Measurements from ENCODE around the gene RAB8B. TPM values are rescaled to one million over a fixed set of nuclear protein-coding genes. Genes with fewer than 3 reads are reported as not detected.

The RAB8B gene
- total RNA-seq, 1 donor from 2014 or later = 214 TPM

DNA sequence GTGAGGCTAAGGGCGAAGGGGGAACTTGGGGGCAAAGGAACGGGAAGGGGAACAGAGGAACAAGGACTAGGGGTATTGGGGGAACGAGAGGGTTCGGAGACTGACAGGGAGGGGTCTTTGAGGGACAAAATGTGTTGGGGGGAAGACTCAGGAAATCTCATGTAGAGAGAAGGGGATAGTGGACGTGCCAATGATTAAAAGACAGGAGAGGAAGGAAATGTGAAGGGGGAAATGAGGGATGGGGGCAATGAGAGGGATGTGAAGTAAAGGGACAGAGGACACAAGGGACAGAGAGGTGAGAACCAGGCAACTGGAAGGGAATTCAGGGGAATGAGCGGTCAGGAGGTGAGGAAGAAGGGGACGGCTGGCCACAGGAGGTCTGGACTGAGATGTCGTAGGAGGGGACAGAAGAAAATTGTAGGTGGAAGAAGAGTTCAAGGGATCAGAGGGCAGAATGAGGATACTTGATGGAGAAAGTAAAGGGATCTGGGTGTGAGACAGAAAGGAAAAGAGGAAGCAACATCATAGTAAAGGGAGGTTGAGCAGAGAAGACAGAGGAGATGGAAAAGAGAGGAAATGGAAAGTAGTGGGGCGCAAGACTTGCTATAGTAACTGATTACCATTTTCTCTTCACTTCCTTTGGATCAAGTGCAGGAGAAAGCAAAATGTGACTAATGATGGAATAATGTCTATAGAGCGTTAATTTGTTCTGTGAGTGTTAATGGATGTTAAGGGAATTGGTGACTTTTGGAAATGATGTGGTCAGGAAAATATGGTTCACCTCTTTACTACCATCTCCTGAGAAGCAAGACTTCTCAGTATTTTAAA lies 749 bp downstream of the RAB8B start:
- DNase-seq (ENCODE audit: low spot score) = no peak
- peak overlapping the region; percentile 86 for H3K27ac Mint-ChIP-seq
- H3K4me3 Mint-ChIP-seq (ENCODE audit: low read depth) = peak overlapping the region; percentile 96
- intact Hi-C loops (cut with micrococcal nuclease) = loop anchor here (2.0 to 10.0 kb wide), 5 partner anchors 33 to 485 kb away; partner anchors contain the start of genes APH1B, RPS27L and TPM1
- no peaks in the 10 kb centered on the region for H3K9me3 Mint-ChIP-seq
- peaks cover 40% of the 10 kb centered on the region for H3K36me3 Mint-ChIP-seq (ENCODE audit: low read depth)
- no peaks in the 10 kb centered on the region for H3K27me3 Mint-ChIP-seq (ENCODE audit: low read depth)
- H3K4me1 Mint-ChIP-seq (ENCODE audit: low read depth) = peaks cover 45% of the 10 kb centered on the region

DNA sequence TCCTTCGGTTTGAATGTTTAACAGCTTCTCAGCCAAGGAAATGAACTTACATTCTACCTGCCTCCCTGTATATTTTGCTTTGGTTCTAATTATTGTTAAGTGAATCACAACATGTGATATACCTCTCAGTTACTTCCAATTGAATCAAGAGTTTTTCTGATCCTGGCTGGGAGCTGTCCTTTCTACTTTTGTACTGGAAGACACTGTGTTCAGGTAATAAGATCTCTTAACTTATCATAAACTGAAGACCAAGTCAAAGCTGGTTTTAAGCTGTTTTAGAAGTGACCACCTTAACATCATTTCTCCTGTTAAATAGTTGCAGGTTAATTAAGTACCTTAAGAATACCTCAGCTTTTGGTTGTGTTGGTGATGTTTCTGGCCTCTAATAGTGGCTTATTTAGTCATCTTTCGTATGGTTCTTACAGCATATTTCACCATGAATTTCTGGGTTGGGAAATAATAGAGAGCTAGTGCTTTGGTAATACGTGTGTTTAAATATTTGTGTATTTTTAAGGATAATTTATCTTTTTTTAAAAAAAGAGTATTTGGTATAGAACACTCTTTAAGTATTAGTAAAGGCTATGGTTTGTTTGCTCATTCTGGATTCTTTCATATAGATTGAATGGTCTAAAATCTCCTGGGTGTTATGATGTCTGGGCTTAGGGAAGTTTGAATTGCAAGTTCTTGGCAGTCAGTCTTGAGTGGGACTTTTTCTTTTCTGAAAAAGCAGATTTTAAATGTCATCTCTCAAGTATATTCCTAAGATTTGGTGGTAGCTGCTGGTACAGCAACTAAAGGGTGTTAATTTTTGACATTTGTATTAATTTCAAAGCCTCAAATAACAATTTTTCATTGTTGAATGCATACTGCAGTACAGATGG lies 1.6 kb downstream of the RAB8B start:
- intact Hi-C loops (cut with micrococcal nuclease) = loop anchor here (2.0 to 10.0 kb wide), 4 partner anchors 86 to 484 kb away; partner anchors contain the start of genes APH1B and TPM1
- no peak for DNase-seq (ENCODE audit: low spot score)
- Mint-ChIP-seq H3K9me3 (no peaks in the 10 kb centered on the region), H3K4me3 (ENCODE audit: low read depth) (peak overlapping the region; percentile 96), H3K27ac (peak overlapping the region; percentile 96), H3K4me1 (ENCODE audit: low read depth) (peaks cover 54% of the 10 kb centered on the region), H3K27me3 (ENCODE audit: low read depth) (no peaks in the 10 kb centered on the region), H3K36me3 (ENCODE audit: low read depth) (peaks cover 49% of the 10 kb centered on the region)

DNA sequence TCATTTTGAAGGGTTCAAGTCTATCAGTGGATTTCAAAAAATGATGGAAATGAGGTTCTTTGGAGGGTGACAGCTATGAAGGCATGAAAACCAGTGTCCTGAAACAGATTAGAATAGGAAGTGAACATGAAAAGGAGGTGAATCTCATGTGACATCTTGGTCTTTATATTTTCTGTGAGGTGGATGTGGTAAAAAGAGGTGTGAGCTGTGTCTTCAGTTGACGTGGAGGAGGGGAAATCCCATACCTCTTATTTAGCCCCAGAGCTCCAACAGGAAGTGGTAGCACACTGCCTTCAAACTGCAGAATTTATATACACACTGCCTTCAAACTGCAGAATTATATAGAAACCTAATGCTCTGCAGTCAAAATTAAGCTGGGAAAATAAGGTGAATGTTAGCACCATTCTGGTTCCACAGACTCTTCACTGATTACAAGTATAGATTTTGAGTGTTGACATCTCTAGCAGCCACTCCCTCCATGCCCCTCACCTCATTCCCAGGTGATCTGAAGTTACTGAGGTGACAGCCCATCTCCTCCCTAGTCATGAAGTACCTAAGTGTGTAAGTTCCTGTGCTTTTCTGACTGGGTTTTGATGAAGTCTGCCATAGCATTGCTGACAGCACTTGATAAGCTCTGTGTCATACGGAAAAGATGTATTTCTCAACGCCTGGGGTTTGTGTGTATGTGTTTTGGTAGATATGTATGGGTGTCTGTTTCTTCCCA lies 2.7 kb downstream of the RAB8B start:
- H3K27me3 Mint-ChIP-seq (ENCODE audit: low read depth) = no peaks in the 10 kb centered on the region
- peak overlapping the region; percentile 96 for H3K4me3 Mint-ChIP-seq (ENCODE audit: low read depth)
- peaks cover 63% of the 10 kb centered on the region for H3K4me1 Mint-ChIP-seq (ENCODE audit: low read depth)
- DNase-seq (ENCODE audit: low spot score) = peak; percentile 63
- no peaks in the 10 kb centered on the region for H3K9me3 Mint-ChIP-seq
- peaks cover 58% of the 10 kb centered on the region for H3K36me3 Mint-ChIP-seq (ENCODE audit: low read depth)
- peak overlapping the region; percentile 96 for H3K27ac Mint-ChIP-seq
- intact Hi-C loops (cut with micrococcal nuclease) = loop anchor here (1.0 to 10.0 kb wide), 11 partner anchors 11 to 483 kb away; partner anchors contain the start of genes APH1B, RPS27L and TPM1

DNA sequence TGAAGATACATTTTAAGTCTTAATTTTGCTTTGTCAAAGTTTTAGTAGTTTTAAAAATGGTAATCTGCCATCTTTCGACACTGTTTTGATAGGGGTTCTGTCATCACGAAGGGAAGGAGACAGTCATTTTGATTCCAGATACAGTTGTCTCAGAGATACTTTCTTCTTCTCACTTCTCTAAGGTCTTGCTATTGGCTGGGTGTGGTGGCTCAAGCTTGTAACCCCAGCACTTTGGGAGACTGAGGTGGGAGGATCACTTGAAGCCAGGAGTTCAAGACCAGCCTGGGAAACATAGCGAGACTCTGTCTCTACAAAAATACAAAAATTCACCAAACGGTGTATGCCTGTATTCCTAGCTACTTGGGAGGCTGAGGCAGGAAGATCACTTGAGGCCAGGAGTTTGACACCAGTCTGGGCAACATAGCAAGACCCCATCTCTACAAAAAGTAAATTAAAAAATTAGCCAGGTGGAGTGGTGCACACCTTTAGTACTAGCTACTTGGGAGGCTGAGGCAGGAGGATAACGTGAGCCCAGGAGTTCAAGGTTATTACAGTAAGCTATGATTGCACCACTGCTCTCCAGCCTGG lies 3.3 kb downstream of the RAB8B start:
- peak overlapping the region; percentile 96 for H3K4me3 Mint-ChIP-seq (ENCODE audit: low read depth)
- H3K36me3 Mint-ChIP-seq (ENCODE audit: low read depth) = peaks cover 65% of the 10 kb centered on the region
- H3K9me3 Mint-ChIP-seq = no peaks in the 10 kb centered on the region
- intact Hi-C loops (cut with micrococcal nuclease) = loop anchor here (1.0 to 10.0 kb wide), 10 partner anchors 11 to 482 kb away; partner anchors contain the start of genes RPS27L and TPM1
- no peak for DNase-seq (ENCODE audit: low spot score)
- H3K27ac Mint-ChIP-seq = peak overlapping the region; percentile 96
- H3K4me1 Mint-ChIP-seq (ENCODE audit: low read depth) = peaks cover 66% of the 10 kb centered on the region
- H3K27me3 Mint-ChIP-seq (ENCODE audit: low read depth) = no peaks in the 10 kb centered on the region

DNA sequence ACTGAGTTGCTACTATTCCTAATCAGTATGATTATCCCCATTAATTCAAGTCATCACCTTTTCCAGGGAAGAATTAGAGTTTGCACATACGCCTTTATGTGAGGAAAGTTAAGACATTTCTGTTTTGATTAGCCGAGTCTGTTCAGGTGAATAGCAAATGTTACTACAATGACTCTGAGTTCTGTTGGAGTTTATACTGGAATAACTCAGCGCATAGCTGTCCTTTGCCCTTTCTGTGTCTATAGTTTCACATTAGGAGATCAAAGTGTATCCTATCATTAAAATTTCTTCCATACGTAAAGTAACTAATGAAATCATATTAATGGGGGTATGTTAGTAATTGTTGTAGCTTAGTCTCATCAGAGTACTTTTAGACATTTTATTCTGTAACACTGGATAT lies 4.9 kb downstream of the RAB8B start:
- H3K4me3 Mint-ChIP-seq (ENCODE audit: low read depth) = peak overlapping the region; percentile 96
- peak overlapping the region; percentile 69 for H3K27ac Mint-ChIP-seq
- no peaks in the 10 kb centered on the region for H3K27me3 Mint-ChIP-seq (ENCODE audit: low read depth)
- intact Hi-C loops (cut with micrococcal nuclease) = loop anchor here (5.0 to 10.0 kb wide), 3 partner anchors 150 to 480 kb away; partner anchors contain the start of gene TPM1
- H3K9me3 Mint-ChIP-seq = no peaks in the 10 kb centered on the region
- H3K36me3 Mint-ChIP-seq (ENCODE audit: low read depth) = peaks cover 80% of the 10 kb centered on the region
- H3K4me1 Mint-ChIP-seq (ENCODE audit: low read depth) = peaks cover 68% of the 10 kb centered on the region
- no peak for DNase-seq (ENCODE audit: low spot score)

DNA sequence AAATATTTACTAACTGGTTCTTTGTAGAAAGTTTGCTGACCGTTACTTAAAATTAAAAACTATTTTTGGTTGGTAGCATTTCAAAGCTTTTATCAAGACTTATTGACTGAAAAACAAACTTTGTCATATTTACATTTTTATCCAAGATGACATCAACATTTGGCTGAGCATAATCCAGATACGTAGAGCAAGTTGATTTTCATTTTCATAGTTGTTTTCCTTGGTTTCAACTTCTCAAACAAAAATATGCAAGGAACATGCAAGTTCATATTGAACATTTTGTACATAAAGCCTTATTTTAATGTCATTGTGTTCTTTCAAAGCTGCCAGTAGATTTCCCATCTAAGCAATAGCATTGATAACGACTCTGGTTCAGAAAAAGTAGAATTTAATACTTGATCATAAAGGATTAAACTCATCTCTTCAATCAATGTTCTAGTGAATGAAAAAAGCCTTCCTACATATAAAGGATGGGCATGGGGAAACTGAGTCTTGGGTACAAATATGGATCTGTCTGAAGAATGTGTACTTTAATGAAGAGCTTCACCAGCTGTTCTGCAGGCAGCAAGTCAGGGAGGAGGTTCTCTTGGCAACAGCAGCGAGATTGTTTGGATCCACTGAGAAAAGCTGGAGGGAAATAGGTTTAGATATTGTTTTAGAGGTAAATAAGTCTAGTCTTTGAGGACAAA lies 5.6 kb downstream of the RAB8B start:
- peaks cover 86% of the 10 kb centered on the region for H3K36me3 Mint-ChIP-seq (ENCODE audit: low read depth)
- peaks cover 74% of the 10 kb centered on the region for H3K4me1 Mint-ChIP-seq (ENCODE audit: low read depth)
- peak overlapping the region; percentile 64 for H3K27ac Mint-ChIP-seq
- H3K27me3 Mint-ChIP-seq (ENCODE audit: low read depth) = no peaks in the 10 kb centered on the region
- H3K4me3 Mint-ChIP-seq (ENCODE audit: low read depth) = peak overlapping the region; percentile 56
- H3K9me3 Mint-ChIP-seq = no peaks in the 10 kb centered on the region
- DNase-seq (ENCODE audit: low spot score) = no peak
- intact Hi-C loops (cut with micrococcal nuclease) = loop anchor here (5.0 to 10.0 kb wide), 3 partner anchors 150 to 480 kb away; partner anchors contain the start of gene TPM1

DNA sequence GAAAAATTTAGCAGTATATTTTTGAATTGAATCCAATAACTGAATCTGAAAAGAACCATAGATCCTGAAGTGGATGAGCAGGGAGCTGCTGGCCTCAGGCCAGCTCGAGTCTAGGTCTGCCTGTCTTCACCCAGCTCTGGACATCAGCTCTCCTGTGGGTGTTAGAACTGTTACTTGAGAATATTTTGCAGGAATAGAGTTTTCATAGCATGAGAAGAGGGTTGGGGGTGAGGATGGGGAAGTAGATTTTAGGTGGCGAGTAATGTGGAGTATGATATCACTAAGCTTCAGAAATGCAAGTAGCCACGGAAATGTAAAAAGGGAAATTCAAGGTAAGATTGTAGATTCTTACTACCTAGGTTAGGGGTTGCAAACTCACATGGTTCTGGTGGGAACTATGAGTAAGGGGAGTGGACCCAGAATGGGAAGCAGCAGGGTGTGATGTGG lies 6.2 kb downstream of the RAB8B start:
- intact Hi-C loops (cut with micrococcal nuclease) = loop anchor here (10.0 kb wide), 2 partner anchors 151 to 479 kb away; partner anchors contain the start of gene TPM1
- Mint-ChIP-seq H3K9me3 (no peaks in the 10 kb centered on the region), H3K27me3 (ENCODE audit: low read depth) (no peaks in the 10 kb centered on the region), H3K36me3 (ENCODE audit: low read depth) (peaks cover 86% of the 10 kb centered on the region), H3K4me1 (ENCODE audit: low read depth) (peaks cover 80% of the 10 kb centered on the region), H3K4me3 (ENCODE audit: low read depth) (peak overlapping the region; percentile 56), H3K27ac (peak overlapping the region; percentile 64)
- DNase-seq (ENCODE audit: low spot score) = no peak

DNA sequence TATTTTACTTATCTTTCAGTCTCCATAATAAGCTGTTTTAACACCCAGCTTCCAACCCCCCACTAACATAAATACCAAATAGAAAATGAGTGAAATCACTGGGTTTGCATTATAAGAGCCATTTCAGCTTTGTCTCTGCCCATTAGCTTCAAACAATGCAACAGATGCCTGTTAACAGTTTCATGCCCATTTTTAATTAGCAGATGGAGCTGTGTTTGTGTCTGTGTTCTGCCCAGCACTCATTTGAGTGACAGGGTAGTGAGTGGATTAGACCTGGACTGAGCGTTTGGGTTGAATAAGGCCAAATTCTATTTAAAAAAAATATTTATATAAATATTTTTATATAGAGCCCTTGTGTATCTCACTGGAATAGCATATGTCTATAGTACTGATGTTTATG lies 7.4 kb downstream of the RAB8B start:
- H3K4me1 Mint-ChIP-seq (ENCODE audit: low read depth) = peaks cover 83% of the 10 kb centered on the region
- no peak overlapping the region for H3K27ac Mint-ChIP-seq
- H3K36me3 Mint-ChIP-seq (ENCODE audit: low read depth) = peaks cover 85% of the 10 kb centered on the region
- intact Hi-C loops (cut with micrococcal nuclease) = loop anchor here (10.0 kb wide), 2 partner anchors 152 to 478 kb away; partner anchors contain the start of gene TPM1
- no peak overlapping the region for H3K4me3 Mint-ChIP-seq (ENCODE audit: low read depth)
- H3K27me3 Mint-ChIP-seq (ENCODE audit: low read depth) = no peaks in the 10 kb centered on the region
- DNase-seq (ENCODE audit: low spot score) = no peak
- H3K9me3 Mint-ChIP-seq = no peaks in the 10 kb centered on the region

DNA sequence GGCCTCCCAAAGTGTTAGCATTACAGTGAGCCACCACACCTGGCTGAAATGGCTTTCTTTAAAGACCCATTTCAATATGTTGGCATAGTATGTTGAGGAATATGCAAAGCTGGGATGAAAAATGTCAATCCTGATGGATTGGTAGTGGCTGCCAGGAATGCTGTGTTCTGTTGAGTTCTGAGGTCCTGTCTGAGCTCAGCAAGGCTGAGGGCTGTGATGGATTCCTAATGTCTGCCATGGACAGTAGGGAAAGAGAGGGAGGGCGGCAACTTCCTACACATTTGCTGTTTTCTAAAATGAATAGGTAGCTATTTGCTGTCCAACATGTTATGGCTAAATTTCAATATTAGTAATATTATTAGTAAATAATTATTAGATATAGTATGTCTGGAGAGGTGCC lies 8.2 kb downstream of the RAB8B start:
- Mint-ChIP-seq H3K4me3 (ENCODE audit: low read depth) (no peak overlapping the region), H3K4me1 (ENCODE audit: low read depth) (peaks cover 82% of the 10 kb centered on the region), H3K27me3 (ENCODE audit: low read depth) (no peaks in the 10 kb centered on the region), H3K27ac (peak overlapping the region; percentile 75), H3K36me3 (ENCODE audit: low read depth) (peaks cover 85% of the 10 kb centered on the region), H3K9me3 (no peaks in the 10 kb centered on the region)
- intact Hi-C loops (cut with micrococcal nuclease) = loop anchor here (10.0 kb wide), 2 partner anchors 153 to 477 kb away; partner anchors contain the start of gene TPM1
- no peak for DNase-seq (ENCODE audit: low spot score)

DNA sequence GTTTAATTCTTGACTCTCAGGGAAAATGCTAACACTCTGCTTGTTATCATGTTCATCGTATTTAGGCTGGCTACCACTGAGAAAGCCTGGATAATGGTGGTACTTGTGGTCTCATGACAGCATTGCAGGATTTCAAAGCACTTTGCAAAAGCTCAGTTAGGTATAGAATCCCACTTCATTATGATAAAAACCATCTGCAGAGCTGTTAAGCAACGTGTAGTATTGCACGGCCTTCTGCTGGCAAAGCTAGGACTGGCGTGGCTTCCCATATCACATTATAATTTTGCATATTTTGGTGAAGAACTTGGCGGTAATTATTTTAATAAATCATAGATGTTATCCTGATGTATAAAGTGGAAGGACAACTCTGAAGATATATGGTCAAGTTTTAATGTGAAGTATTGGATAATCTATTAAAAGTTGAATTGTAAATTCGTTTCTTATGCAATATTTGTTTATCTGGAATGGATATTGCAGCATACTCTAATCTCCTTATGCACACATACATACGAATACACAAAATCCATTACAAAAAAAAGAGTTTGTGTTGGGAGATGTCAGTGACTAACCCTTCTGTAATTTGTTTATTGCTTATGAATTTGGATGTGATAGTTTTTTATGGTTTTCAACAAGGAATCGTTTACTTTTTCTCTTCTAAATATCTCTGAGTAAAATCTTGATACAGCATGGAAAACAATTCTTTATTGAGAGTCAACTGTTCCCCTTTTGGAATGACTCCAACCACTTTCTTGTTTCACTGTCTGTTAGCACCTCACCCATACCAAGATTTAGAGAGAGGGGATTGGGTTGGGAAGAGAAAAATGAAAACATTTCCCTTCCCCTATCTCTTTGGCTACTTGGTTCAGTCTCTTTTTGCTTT lies 9.2 kb downstream of the RAB8B start:
- peaks cover 89% of the 10 kb centered on the region for H3K36me3 Mint-ChIP-seq (ENCODE audit: low read depth)
- H3K27ac Mint-ChIP-seq = peak overlapping the region; percentile 60
- no peaks in the 10 kb centered on the region for H3K9me3 Mint-ChIP-seq

More for the DNA sequence above, 9.2 kb downstream of the RAB8B start:
- Mint-ChIP-seq H3K27me3 (ENCODE audit: low read depth) (no peaks in the 10 kb centered on the region), H3K4me3 (ENCODE audit: low read depth) (no peak overlapping the region), H3K4me1 (ENCODE audit: low read depth) (peaks cover 86% of the 10 kb centered on the region)
- intact Hi-C loops (cut with micrococcal nuclease) = loop anchor here (10.0 kb wide), 2 partner anchors 154 to 476 kb away; partner anchors contain the start of gene TPM1
- no peak for DNase-seq (ENCODE audit: low spot score)
